ENCODE measurements around the gene PERCC1. TPM values are rescaled to one million over a fixed set of nuclear protein-coding genes. Genes with fewer than 3 reads are reported as not detected.

PERCC1 gene
- total RNA-seq, 6 donors from 2014 or later = 0.27 to 2.2 TPM; not detected in 4

- DNase-seq (peak in 1 of 2 donors; percentile 65), ATAC-seq (ENCODE audit: low FRiP score in 2 of 2) (no peak)
- Histone ChIP-seq H3K9me3 (no peaks in the 10 kb centered on the region), H3K4me3 (no peak overlapping the region), H3K27me3 (peaks cover 0 to 5% (median 0%) of the 10 kb centered on the region in 4 donors), H3K36me3 (no peaks in the 10 kb centered on the region), H3K27ac (no peak overlapping the region), H3K4me1 (peaks cover 6 to 18% (median 9%) of the 10 kb centered on the region in 4 donors)
- TF ChIP-seq EP300 (IDR thresholded peaks at IDR 0.05) (no peak), POLR2A (IDR thresholded peaks at IDR 0.05) (no peak), POLR2AphosphoS5 (IDR thresholded peaks at IDR 0.05) (no peak), CTCF (IDR thresholded peaks at IDR 0.05) (no peak)
- WGBS, 2 donors = 83 to 89% methylated on average over 4 to 16 of the region's 16 CpGs
These were observed 5.1 kb upstream of the PERCC1 start for GRCh38 chr16:1425616-1426370.

- ATAC-seq (ENCODE audit: low FRiP score in 2 of 2) (no peak), DNase-seq (peak in 1 of 2 donors; percentile 77)
- WGBS, 2 donors = 84% methylated on average over 18 to 40 of the region's 42 CpGs
- H3K27me3 ChIP-seq = peaks cover 0 to 5% (median 0%) of the 10 kb centered on the region in 4 donors
- no peak overlapping the region for H3K27ac ChIP-seq
- TF ChIP-seq EP300 (IDR thresholded peaks at IDR 0.05) (no peak), POLR2AphosphoS5 (IDR thresholded peaks at IDR 0.05) (no peak), POLR2A (IDR thresholded peaks at IDR 0.05) (no peak), CTCF (IDR thresholded peaks at IDR 0.05) (no peak)
- no peaks in the 10 kb centered on the region for H3K36me3 ChIP-seq
- H3K4me1 ChIP-seq = peaks cover 0 to 10% (median 2%) of the 10 kb centered on the region in 4 donors
- H3K9me3 ChIP-seq = no peaks in the 10 kb centered on the region
- no peak overlapping the region for H3K4me3 ChIP-seq
These were observed 4.0 kb upstream of the PERCC1 start for GRCh38 chr16:1426734-1427471.

- Histone ChIP-seq H3K9me3 (no peaks in the 10 kb centered on the region), H3K4me1 (peaks cover 0 to 8% (median 2%) of the 10 kb centered on the region in 4 donors), H3K4me3 (peak overlapping the region in 1 of 4 donors; percentile 36), H3K27ac (no peak overlapping the region), H3K36me3 (no peaks in the 10 kb centered on the region), H3K27me3 (peaks cover 0 to 5% (median 0%) of the 10 kb centered on the region in 4 donors)
- DNase-seq (peak in 1 of 2 donors; percentile 79), ATAC-seq (ENCODE audit: low FRiP score in 2 of 2) (no peak)
- WGBS, 2 donors = 81 to 91% methylated on average over 45 to 48 of the region's 53 CpGs
- TF ChIP-seq POLR2A (IDR thresholded peaks at IDR 0.05) (no peak), EP300 (IDR thresholded peaks at IDR 0.05) (no peak), CTCF (IDR thresholded peaks at IDR 0.05) (no peak), POLR2AphosphoS5 (IDR thresholded peaks at IDR 0.05) (no peak)
These were observed 3.1 kb upstream of the PERCC1 start for GRCh38 chr16:1427473-1428461.

- peak in 4 of 6 experiments; percentile 17 to 52 (median 28) for TF ChIP-seq CTCF (IDR thresholded peaks at IDR 0.05)
- TF ChIP-seq POLR2A (IDR thresholded peaks at IDR 0.05) = no peak
- no peaks in the 10 kb centered on the region for H3K36me3 ChIP-seq
- no peaks in the 10 kb centered on the region for H3K9me3 ChIP-seq
- WGBS, 2 donors = 42 to 48% methylated on average over 3 to 5 of the region's 21 CpGs
- DNase-seq = peak in 1 of 2 donors; percentile 87
- peaks cover 0 to 8% (median 2%) of the 10 kb centered on the region in 4 donors for H3K4me1 ChIP-seq
- no peak overlapping the region for H3K27ac ChIP-seq
- H3K27me3 ChIP-seq = peaks cover 0 to 5% (median 0%) of the 10 kb centered on the region in 4 donors
- ATAC-seq (ENCODE audit: low FRiP score in 2 of 2) = peak in 1 of 2 donors; percentile 39
- peak overlapping the region in 1 of 4 donors; percentile 36 for H3K4me3 ChIP-seq
These were observed 2.4 kb upstream of the PERCC1 start for GRCh38 chr16:1428511-1428910.
